Keratinocyte (primary cell): Measurements from ENCODE around the gene RBL1. TPM values are rescaled to one million over a fixed set of nuclear protein-coding genes. Genes with fewer than 3 reads are reported as not detected.
"Not testable (repeated sequence)": the region's sequence is repeated elsewhere in the genome, so short reads cannot be mapped to it uniquely, and the experiment has no call there.

Experiments
- DNase-seq: peaks from one replicate; pipeline ENCODE4 v3.0.0-alpha.2; 2011; ENCODE audit warnings: low read depth, missing footprints, low spot score
- FAIRE-seq: peaks from 2 replicates; lab custom pipeline; 2011; peaks lifted over from hg19 to GRCh38; lab: Jason Lieb, UNC
- H2AFZ ChIP-seq: 2 replicates; pipeline ENCODE4 v1.6.0; 2012; ENCODE audit warnings: low read length, control low read depth, inconsistent platforms; ENCODE audit not compliant: control insufficient read depth
- H3K27ac ChIP-seq: 2 replicates; pipeline ENCODE4 v1.5.1; 2011; ENCODE audit warnings: low read length; ENCODE audit not compliant: control insufficient read depth, insufficient read depth
- H3K27me3 ChIP-seq: 3 replicates; pipeline ENCODE4 v1.6.0; 2011; ENCODE audit warnings: low read length; ENCODE audit not compliant: control insufficient read depth, insufficient read depth; ENCODE audit errors: extremely low read depth
- H3K36me3 ChIP-seq, 2 experiments: 2 replicates in 1 of 2; 3 replicates in 1 of 2; pipeline ENCODE4 v1.5.1; 2011; ENCODE audit warnings: low read length in 2 of 2, mild to moderate bottlenecking in 1 of 2; ENCODE audit not compliant: control insufficient read depth in 2 of 2, insufficient read depth in 2 of 2; ENCODE audit errors: extremely low read depth in 1 of 2
- H3K4me1 ChIP-seq: 3 replicates; pipeline ENCODE4 v1.5.1; 2011; ENCODE audit warnings: low read length; ENCODE audit not compliant: control insufficient read depth, insufficient read depth; ENCODE audit errors: extremely low read depth
- H3K4me2 ChIP-seq: 3 replicates; pipeline ENCODE4 v1.6.0; 2011; ENCODE audit warnings: low read depth, low read length; ENCODE audit not compliant: control insufficient read depth, insufficient read depth; ENCODE audit errors: extremely low read depth
- H3K4me3 ChIP-seq, 3 experiments: fragments of 200-600 bp in 1 of 3; sonication (generic) in 1 of 3; 2 replicates in 2 of 3; 3 replicates in 1 of 3; pipeline ENCODE4 v1.5.1; 2011 to 2016; ENCODE audit warnings: low read length in 3 of 3, mild to moderate bottlenecking in 3 of 3, control low read depth in 2 of 3, inconsistent platforms in 1 of 3, low read depth in 1 of 3, mixed read lengths in 1 of 3, mixed run types in 1 of 3, moderate library complexity in 1 of 3; ENCODE audit not compliant: control insufficient read depth in 2 of 3, insufficient read depth in 2 of 3; ENCODE audit errors: extremely low read depth in 1 of 3
- H3K79me2 ChIP-seq: 2 replicates; pipeline ENCODE4 v1.6.0; 2012; ENCODE audit warnings: low read length; ENCODE audit not compliant: control insufficient read depth, insufficient read depth
- H3K9ac ChIP-seq: 3 replicates; pipeline ENCODE4 v1.6.0; 2011; ENCODE audit warnings: low read length; ENCODE audit not compliant: control insufficient read depth, insufficient read depth; ENCODE audit errors: extremely low read depth
- H3K9me1 ChIP-seq: 3 replicates; pipeline ENCODE4 v1.6.0; 2011; ENCODE audit warnings: low read length; ENCODE audit not compliant: control insufficient read depth, insufficient read depth; ENCODE audit errors: extremely low read depth
- H3K9me3 ChIP-seq: 2 replicates; pipeline ENCODE4 v1.5.1; 2012; ENCODE audit warnings: low read depth, low read length; ENCODE audit not compliant: control insufficient read depth
- H4K20me1 ChIP-seq: 3 replicates; pipeline ENCODE4 v1.6.0; 2011; ENCODE audit warnings: low read length; ENCODE audit not compliant: control insufficient read depth, insufficient read depth; ENCODE audit errors: extremely low read depth
- EZH2 ChIP-seq: IDR thresholded peaks from one replicate; pipeline ENCODE4 v1.6.1; 2012; ENCODE audit warnings: inconsistent platforms, mild to moderate bottlenecking, low read length, moderate library complexity
- dilution Hi-C: fragments of 300-500 bp; cut with MboI; formaldehyde crosslinking; loops from one replicate; pipeline ENCODE4 v1.7.0; 2020; ENCODE audit warnings: low sequenced_read_pairs; ENCODE audit not compliant: extremely low pct_ligation_motif_present
- polyA plus RNA-seq, 5 experiments: library from polyadenylated mRNA; depleted of rRNA in 3 of 5; stranded (reverse) in 3 of 5; stranded (forward) in 1 of 5; unstranded in 1 of 5; fragments of >200 nt; gene quantifications; 1 replicate in 1 of 5; 2 replicates in 3 of 5; 3 replicates in 1 of 5; pipeline versions ENCODE4 v1.2.1 to v1.2.3, GENCODE V29; 2011 to 2012; ENCODE audit warnings: missing spikeins in 2 of 5, low read depth in 1 of 5, low replicate concordance in 1 of 5
- TF ChIP-seq, protein P1 (sequence below), 3 experiments: IDR thresholded peaks in 1 of 3; conservative IDR thresholded peaks in 1 of 3; optimal IDR thresholded peaks in 1 of 3; 2 replicates in 2 of 3; 3 replicates in 1 of 3; pipeline versions ENCODE3 to v1.5.1; 2011; ENCODE audit warnings: low read length in 3 of 3, mild to moderate bottlenecking in 3 of 3, moderate library complexity in 2 of 3, control low read depth in 1 of 3, inconsistent platforms in 1 of 3; ENCODE audit not compliant: insufficient read depth in 2 of 3; ENCODE audit errors: extremely low read depth in 1 of 3

The RBL1 gene
- polyA plus RNA-seq, 1 donor (not counting 4 experiments of a cell fraction or from before 2014, with no cell fraction given): 4.5 TPM

DNA sequence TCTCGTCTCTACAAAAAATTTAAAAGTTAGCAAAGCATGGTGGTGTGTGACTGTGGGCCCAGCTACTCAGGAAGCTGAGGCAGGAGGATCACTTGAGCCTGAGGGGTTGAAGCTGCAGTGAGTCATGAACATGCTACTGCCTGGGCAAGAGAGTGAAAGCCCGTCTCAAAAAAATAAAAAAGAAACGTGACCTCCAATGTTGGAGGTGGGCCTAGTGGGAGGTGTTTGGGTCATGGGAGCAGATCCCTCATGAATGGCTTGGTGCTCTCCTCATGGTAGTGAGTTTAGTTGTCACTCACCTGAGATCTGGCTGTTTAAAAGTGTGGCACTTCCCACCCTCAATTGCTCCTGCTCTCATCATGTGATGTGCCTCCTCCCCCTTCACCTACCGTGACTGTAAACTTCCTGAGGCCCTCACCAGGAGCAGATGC is 24.3 kb downstream of the RBL1 start:
- DNase-seq: peak; percentile 57
- dilution Hi-C loops: no loop called here
- peak; percentile 72 for FAIRE-seq

DNA sequence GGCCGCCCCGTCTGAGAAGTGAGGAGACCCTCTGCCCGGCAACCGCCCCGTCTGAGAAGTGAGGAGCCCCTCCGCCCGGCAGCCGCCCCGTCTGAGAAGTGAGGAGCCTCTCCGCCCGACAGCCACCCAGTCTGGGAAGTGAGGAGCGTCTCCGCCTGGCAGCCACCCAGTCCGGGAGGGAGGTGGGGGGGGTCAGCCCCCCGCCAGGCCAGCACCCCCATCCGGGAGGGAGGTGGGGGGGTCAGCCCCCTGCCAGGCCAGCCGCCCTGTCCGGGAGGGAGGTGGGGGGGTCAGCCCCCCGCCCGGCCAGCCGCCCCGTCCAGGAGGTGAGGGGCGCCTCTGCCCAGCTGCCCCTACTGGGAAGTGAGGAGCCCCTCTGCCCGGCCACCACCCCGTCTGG is 26.2 kb downstream of the RBL1 start:
- dilution Hi-C loops, H4K20me1 ChIP-seq: not testable (repeated sequence)

More for the DNA sequence above, 24.3 kb downstream of the RBL1 start:
- Histone ChIP-seq H3K4me3 (no peak overlapping the region), H3K79me2 (peaks cover 10% of the 10 kb centered on the region), H3K9ac (peak overlapping the region; percentile 58), H4K20me1 (no peaks in the 10 kb centered on the region), H2AFZ (peak overlapping the region; percentile 82), H3K9me1 (no peaks in the 10 kb centered on the region), H3K4me1 (peaks cover 13% of the 10 kb centered on the region), H3K4me2 (peak overlapping the region; percentile 70), H3K27ac (peak overlapping the region; percentile 84), H3K9me3 (no peaks in the 10 kb centered on the region), H3K27me3 (no peaks in the 10 kb centered on the region), H3K36me3 (peaks cover 0 to 2% of the 10 kb centered on the region in 2 experiments)
- TF ChIP-seq EZH2: no peak
- TF ChIP-seq, protein P1, sequence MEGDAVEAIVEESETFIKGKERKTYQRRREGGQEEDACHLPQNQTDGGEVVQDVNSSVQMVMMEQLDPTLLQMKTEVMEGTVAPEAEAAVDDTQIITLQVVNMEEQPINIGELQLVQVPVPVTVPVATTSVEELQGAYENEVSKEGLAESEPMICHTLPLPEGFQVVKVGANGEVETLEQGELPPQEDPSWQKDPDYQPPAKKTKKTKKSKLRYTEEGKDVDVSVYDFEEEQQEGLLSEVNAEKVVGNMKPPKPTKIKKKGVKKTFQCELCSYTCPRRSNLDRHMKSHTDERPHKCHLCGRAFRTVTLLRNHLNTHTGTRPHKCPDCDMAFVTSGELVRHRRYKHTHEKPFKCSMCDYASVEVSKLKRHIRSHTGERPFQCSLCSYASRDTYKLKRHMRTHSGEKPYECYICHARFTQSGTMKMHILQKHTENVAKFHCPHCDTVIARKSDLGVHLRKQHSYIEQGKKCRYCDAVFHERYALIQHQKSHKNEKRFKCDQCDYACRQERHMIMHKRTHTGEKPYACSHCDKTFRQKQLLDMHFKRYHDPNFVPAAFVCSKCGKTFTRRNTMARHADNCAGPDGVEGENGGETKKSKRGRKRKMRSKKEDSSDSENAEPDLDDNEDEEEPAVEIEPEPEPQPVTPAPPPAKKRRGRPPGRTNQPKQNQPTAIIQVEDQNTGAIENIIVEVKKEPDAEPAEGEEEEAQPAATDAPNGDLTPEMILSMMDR (optimal IDR thresholded peaks at IDR 0.05 in 1 of 3, IDR thresholded peaks at IDR 0.05 in 1 of 3, conservative IDR thresholded peaks at IDR 0.05 in 1 of 3; ENCODE audit: extremely low read depth in 1 of 3, insufficient read depth in 2 of 3, low read length in 3 of 3): no peak

DNA sequence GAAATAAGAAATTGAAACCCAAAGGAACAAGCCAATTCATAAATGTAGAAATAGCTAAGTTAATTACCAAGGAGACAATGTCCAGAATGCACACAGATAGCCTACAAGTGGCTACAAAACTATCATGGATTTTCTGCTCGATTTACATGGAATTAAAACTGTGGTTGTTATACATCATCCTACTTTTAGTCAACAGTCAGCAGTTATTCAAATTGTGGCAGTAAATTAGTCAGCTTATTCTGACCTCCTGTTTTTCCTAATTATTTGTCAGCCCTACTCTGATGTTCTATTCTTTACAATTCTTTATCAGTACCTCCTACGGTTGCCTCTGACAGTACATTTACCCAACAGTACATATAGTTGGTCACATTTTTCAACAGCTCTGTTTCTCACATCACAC is 29.6 kb downstream of the RBL1 start:
- FAIRE-seq: no peak
- H2AFZ ChIP-seq: no peak overlapping the region
- no peak overlapping the region for H3K27ac ChIP-seq
- no peaks in the 10 kb centered on the region for H3K9me3 ChIP-seq
- DNase-seq: no peak
- no peak overlapping the region for H3K9ac ChIP-seq
- H3K79me2 ChIP-seq: peaks cover 4% of the 10 kb centered on the region
- no peak overlapping the region for H3K4me3 ChIP-seq
- no peaks in the 10 kb centered on the region for H4K20me1 ChIP-seq
- TF ChIP-seq EZH2: no peak
- TF ChIP-seq, protein P1 (optimal IDR thresholded peaks at IDR 0.05 in 1 of 3, IDR thresholded peaks at IDR 0.05 in 1 of 3, conservative IDR thresholded peaks at IDR 0.05 in 1 of 3; ENCODE audit: extremely low read depth in 1 of 3, insufficient read depth in 2 of 3, low read length in 3 of 3): no peak
- no peaks in the 10 kb centered on the region for H3K27me3 ChIP-seq
- peaks cover 7% of the 10 kb centered on the region for H3K4me1 ChIP-seq
- dilution Hi-C loops: no loop called here
- no peak overlapping the region for H3K4me2 ChIP-seq
- no peaks in the 10 kb centered on the region for H3K9me1 ChIP-seq
- H3K36me3 ChIP-seq: peaks cover 0 to 3% of the 10 kb centered on the region in 2 experiments

More for the DNA sequence above, 26.2 kb downstream of the RBL1 start:
- not testable (repeated sequence) for H3K27ac ChIP-seq, H3K9me1 ChIP-seq, FAIRE-seq, H2AFZ ChIP-seq, H3K9me3 ChIP-seq, H3K4me3 ChIP-seq, H3K36me3 ChIP-seq, H3K9ac ChIP-seq, H3K79me2 ChIP-seq, DNase-seq, H3K27me3 ChIP-seq, H3K4me2 ChIP-seq
- H3K4me1 ChIP-seq: peaks cover 13% of the 10 kb centered on the region
